GM12875 (cell line): Measurements from ENCODE around the gene RPL11.

ENCODE experiments used
- H3K4me3 ChIP-seq: one replicate; pipeline ENCODE4 v1.5.1; 2011; ENCODE audit warnings: low read depth, low read length, control low read depth
- CTCF ChIP-seq: IDR thresholded peaks from 2 replicates; pipeline ENCODE4 v1.5.1; 2011; ENCODE audit warnings: low read depth, mild to moderate bottlenecking, control low read depth, inconsistent platforms, low read length, moderate library complexity, borderline replicate concordance; ENCODE audit not compliant: insufficient read depth

Gene RPL11

GRCh38 chr1:23691499-23692307 lies at the start of gene RPL11:
TSS of gene RPL11 (plus strand) at chr1:23691806. CDS start at chr1:23691824, 18 bp downstream.
- TF ChIP-seq CTCF: peak; percentile 86
- H3K4me3 ChIP-seq: peak within 1 kb of the TSS; percentile 90

GRCh38 chr1:23643736-23644554 lies 47.7 kb upstream of the RPL11 start:
- no peak overlapping the region for H3K4me3 ChIP-seq

GRCh38 chr1:23644555-23644866 lies 47.1 kb upstream of the RPL11 start:
- no peak overlapping the region for H3K4me3 ChIP-seq
- no peak for TF ChIP-seq CTCF

More at GRCh38 chr1:23643736-23644554, 47.7 kb upstream of the RPL11 start:
- no peak for TF ChIP-seq CTCF

- H3K4me3 ChIP-seq: no peak overlapping the region
- no peak for TF ChIP-seq CTCF
Observed at GRCh38 chr1:23645338-23645737, 46.3 kb upstream of the RPL11 start.

- no peak for TF ChIP-seq CTCF
- no peak overlapping the region for H3K4me3 ChIP-seq
Observed at GRCh38 chr1:23646091-23646490, 45.5 kb upstream of the RPL11 start.

- TF ChIP-seq CTCF: no peak
- H3K4me3 ChIP-seq: no peak overlapping the region
Observed at GRCh38 chr1:23646541-23646940, 45.1 kb upstream of the RPL11 start.
